ENCODE data around the gene EGFR. TPM values are rescaled to one million over a fixed set of nuclear protein-coding genes. Genes with fewer than 3 reads are reported as not detected.
A peak's percentile ranks its signal among the peaks of the same experiment; 100 is the strongest.

Gene EGFR
- total RNA-seq, 1 donor from 2014 or later = 62.7 TPM

- no peak for TF ChIP-seq CTCF (IDR thresholded peaks at IDR 0.05)
- peak overlapping the region; percentile 38 for H3K27ac ChIP-seq
- intact Hi-C loops (cut with DNase I) = no loop called here
- DNase-seq (no peak), ATAC-seq (peak in 1 of 2 donors; percentile 11)
- no peak overlapping the region for H3K4me3 ChIP-seq
- H3K36me3 ChIP-seq = peaks cover 59% of the 10 kb centered on the region
- H3K27me3 ChIP-seq (ENCODE audit: low read depth) = no peaks in the 10 kb centered on the region
- H3K4me1 ChIP-seq = peaks cover 25% of the 10 kb centered on the region
- no peaks in the 10 kb centered on the region for H3K9me3 ChIP-seq
These were observed 169.1 kb downstream of the EGFR start for GRCh38 chr7:55187701-55188491.

GRCh38 chr7:55188590-55189138 lies 169.8 kb downstream of the EGFR start:
- no peak for DNase-seq
- H3K27me3 ChIP-seq (ENCODE audit: low read depth) = no peaks in the 10 kb centered on the region
- peaks cover 29% of the 10 kb centered on the region for H3K4me1 ChIP-seq
- H3K9me3 ChIP-seq = no peaks in the 10 kb centered on the region
- peak overlapping the region; percentile 38 for H3K27ac ChIP-seq
- ATAC-seq = no peak
- intact Hi-C loops (cut with DNase I) = no loop called here
- TF ChIP-seq CTCF (IDR thresholded peaks at IDR 0.05) = no peak
- H3K4me3 ChIP-seq = no peak overlapping the region
- peaks cover 55% of the 10 kb centered on the region for H3K36me3 ChIP-seq

- no peaks in the 10 kb centered on the region for H3K27me3 ChIP-seq (ENCODE audit: low read depth)
- ATAC-seq (no peak), DNase-seq (no peak)
- H3K9me3 ChIP-seq = no peaks in the 10 kb centered on the region
- peak overlapping the region; percentile 6 for H3K27ac ChIP-seq
- no peak for TF ChIP-seq CTCF (IDR thresholded peaks at IDR 0.05)
- intact Hi-C loops (cut with DNase I) = no loop called here
- no peak overlapping the region for H3K4me3 ChIP-seq
- peaks cover 49% of the 10 kb centered on the region for H3K36me3 ChIP-seq
- H3K4me1 ChIP-seq = peaks cover 32% of the 10 kb centered on the region
These were observed 170.4 kb downstream of the EGFR start for GRCh38 chr7:55189146-55189766.

GRCh38 chr7:55189878-55190436 lies 171.1 kb downstream of the EGFR start:
- ATAC-seq = no peak
- intact Hi-C loops (cut with DNase I) = no loop called here
- no peak for DNase-seq
- H3K4me3 ChIP-seq = no peak overlapping the region
- peaks cover 42% of the 10 kb centered on the region for H3K36me3 ChIP-seq
- H3K4me1 ChIP-seq = peaks cover 39% of the 10 kb centered on the region
- no peaks in the 10 kb centered on the region for H3K27me3 ChIP-seq (ENCODE audit: low read depth)
- H3K9me3 ChIP-seq = no peaks in the 10 kb centered on the region
- peak overlapping the region; percentile 6 for H3K27ac ChIP-seq
- no peak for TF ChIP-seq CTCF (IDR thresholded peaks at IDR 0.05)

GRCh38 chr7:55190511-55191160 lies 171.8 kb downstream of the EGFR start:
- TF ChIP-seq CTCF (IDR thresholded peaks at IDR 0.05) = no peak
- no peaks in the 10 kb centered on the region for H3K9me3 ChIP-seq
- no peak overlapping the region for H3K4me3 ChIP-seq
- H3K36me3 ChIP-seq = peaks cover 36% of the 10 kb centered on the region
- ATAC-seq (no peak), DNase-seq (no peak)
- peaks cover 39% of the 10 kb centered on the region for H3K4me1 ChIP-seq
- H3K27me3 ChIP-seq (ENCODE audit: low read depth) = no peaks in the 10 kb centered on the region
- intact Hi-C loops (cut with DNase I) = no loop called here
- H3K27ac ChIP-seq = no peak overlapping the region
